ENCODE results near the gene DCAF11. TPM values are rescaled to one million over a fixed set of nuclear protein-coding genes. Genes with fewer than 3 reads are reported as not detected.
A peak's percentile ranks its signal among the peaks of the same experiment; 100 is the strongest.

DCAF11 gene
- total and polyA plus RNA-seq, 2 of the 13 experiments (the other 11 are each of a cell fraction or from before 2014, with no cell fraction given) = 150 to 257 TPM

DNA sequence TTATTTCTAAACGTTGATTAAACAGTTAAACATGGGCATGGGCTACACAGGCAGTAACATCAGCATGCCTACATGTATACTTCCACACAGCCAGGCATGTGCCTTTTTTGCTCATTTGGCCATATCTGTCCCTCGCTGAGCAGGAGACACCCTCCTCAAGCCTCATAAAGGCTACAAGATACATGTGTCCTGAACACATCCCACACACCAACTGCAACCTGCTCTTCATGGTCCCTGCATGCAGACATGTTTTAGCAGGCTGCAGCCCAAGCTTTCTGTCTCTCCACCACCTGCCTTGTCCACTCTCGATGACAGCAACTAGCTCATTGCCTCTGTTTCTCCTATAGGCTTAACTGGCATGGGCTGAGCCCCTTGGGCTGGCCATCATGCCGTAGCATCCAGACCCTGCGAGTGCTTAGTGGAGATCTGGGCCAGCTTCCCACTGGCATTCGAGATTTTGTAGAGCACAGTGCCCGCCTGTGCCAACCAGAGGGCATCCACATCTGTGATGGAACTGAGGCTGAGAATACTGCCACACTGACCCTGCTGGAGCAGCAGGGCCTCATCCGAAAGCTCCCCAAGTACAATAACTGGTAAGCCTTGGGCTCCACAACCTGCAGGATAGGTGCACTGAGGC lies 17.9 kb upstream of the DCAF11 start (continued):
- TF ChIP-seq REPIN1 (CRISPR knock-in tag; IDR thresholded peaks at IDR 0.05; ENCODE audit: borderline replicate concordance, low read depth) (peak; percentile 38; the same call in 1 of the 2 replicates), SNAPC2 (CRISPR knock-in tag; IDR thresholded peaks at IDR 0.05) (no peak), CHD4 (IDR thresholded peaks at IDR 0.05; ENCODE audit: borderline replicate concordance, low read length) (no peak), SRY (CRISPR knock-in tag; IDR thresholded peaks at IDR 0.05) (no peak), ZKSCAN5 (CRISPR knock-in tag; IDR thresholded peaks at IDR 0.05) (peak; percentile 45; the same call in 1 of the 2 replicates), SIN3B (IDR thresholded peaks at IDR 0.05; ENCODE audit: low read length) (no peak), GFI1 (CRISPR knock-in tag; IDR thresholded peaks at IDR 0.05; ENCODE audit: borderline replicate concordance) (no peak), ZNF562 (CRISPR knock-in tag; IDR thresholded peaks at IDR 0.05; ENCODE audit: borderline replicate concordance) (no peak), MZF1 (CRISPR knock-in tag; IDR thresholded peaks at IDR 0.05; ENCODE audit: borderline replicate concordance) (0 out of 2 replicates have a peak, but pooled peaks have one; percentile 55), YY1 (IDR thresholded peaks at IDR 0.05; ENCODE audit: insufficient read depth, insufficient replicate concordance, low read depth, low read length) (no peak), ZNF460 (CRISPR knock-in tag; IDR thresholded peaks at IDR 0.05; ENCODE audit: borderline replicate concordance) (no peak), KIAA2018 (CRISPR knock-in tag; IDR thresholded peaks at IDR 0.05; ENCODE audit: borderline replicate concordance) (0 out of 2 replicates have a peak, but pooled peaks have one; percentile 80), PCBP1 (IDR thresholded peaks at IDR 0.05; ENCODE audit: borderline replicate concordance, low read depth, low read length) (no peak), ATF4 (CRISPR knock-in tag; IDR thresholded peaks at IDR 0.05) (no peak), YEATS4 (CRISPR knock-in tag; IDR thresholded peaks at IDR 0.05; ENCODE audit: borderline replicate concordance) (no peak), ZNF83 (CRISPR knock-in tag; IDR thresholded peaks at IDR 0.05; ENCODE audit: borderline replicate concordance) (no peak; the same call in 1 of the 2 replicates), GABPA (IDR thresholded peaks at IDR 0.05; ENCODE audit: low read depth, low read length) (no peak), GABPA (CRISPR knock-in tag; IDR thresholded peaks at IDR 0.05; ENCODE audit: low read depth) (no peak), ZBTB37 (CRISPR knock-in tag; IDR thresholded peaks at IDR 0.05) (no peak)
